HK-2 (cell line): Measurements from ENCODE around the gene MAN1B1.
"Not testable (repeated sequence)": the region's sequence is repeated elsewhere in the genome, so short reads cannot be mapped to it uniquely, and the experiment has no call there.

Experiments used
- DNase-seq: peaks from one replicate; pipeline ENCODE4 v3.0.0-alpha.2; 2018; ENCODE audit not compliant: unreplicated experiment

The MAN1B1 gene

DNA sequence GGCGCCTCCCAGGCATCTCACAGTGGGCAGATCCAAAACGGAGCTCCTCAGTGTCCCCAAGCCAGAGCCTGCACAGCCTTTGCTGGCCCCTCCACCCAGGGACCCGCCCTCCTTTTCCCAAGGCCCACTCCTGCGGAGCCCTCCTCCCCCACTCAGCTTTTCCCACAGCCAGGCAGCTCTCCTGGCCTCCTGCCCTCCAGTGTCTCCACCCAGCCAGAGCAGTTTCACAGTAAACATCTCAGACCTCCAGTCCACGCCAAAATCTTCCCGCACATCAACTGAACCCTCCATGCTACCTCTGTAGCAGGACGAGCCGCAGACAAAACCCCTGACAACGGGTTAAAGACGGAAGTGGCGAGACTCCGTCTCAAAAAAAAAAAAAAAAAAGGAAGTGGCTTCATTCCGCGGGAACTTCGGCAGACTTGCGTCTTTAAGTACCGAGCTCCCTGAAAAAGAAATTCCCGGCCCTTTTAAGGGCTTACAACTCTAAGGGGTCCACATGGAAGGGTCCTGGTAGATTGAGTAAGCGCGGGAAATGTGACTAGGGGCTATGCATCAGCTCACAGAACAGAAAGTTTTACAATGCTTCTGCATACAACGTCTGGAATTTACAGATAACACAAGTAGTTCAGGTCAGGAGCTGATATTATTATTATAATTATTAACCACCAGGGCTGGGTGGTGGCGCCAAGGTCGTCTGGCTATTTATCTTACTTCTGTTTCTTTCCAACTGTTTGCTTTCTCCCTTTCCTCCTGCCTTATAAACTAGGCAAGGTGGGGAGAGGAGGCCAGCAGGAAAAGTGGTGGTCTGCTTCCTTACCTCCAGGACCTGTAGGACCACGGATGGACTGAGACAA, 40.7 kb downstream of the MAN1B1 start:
- no peak for DNase-seq

DNA sequence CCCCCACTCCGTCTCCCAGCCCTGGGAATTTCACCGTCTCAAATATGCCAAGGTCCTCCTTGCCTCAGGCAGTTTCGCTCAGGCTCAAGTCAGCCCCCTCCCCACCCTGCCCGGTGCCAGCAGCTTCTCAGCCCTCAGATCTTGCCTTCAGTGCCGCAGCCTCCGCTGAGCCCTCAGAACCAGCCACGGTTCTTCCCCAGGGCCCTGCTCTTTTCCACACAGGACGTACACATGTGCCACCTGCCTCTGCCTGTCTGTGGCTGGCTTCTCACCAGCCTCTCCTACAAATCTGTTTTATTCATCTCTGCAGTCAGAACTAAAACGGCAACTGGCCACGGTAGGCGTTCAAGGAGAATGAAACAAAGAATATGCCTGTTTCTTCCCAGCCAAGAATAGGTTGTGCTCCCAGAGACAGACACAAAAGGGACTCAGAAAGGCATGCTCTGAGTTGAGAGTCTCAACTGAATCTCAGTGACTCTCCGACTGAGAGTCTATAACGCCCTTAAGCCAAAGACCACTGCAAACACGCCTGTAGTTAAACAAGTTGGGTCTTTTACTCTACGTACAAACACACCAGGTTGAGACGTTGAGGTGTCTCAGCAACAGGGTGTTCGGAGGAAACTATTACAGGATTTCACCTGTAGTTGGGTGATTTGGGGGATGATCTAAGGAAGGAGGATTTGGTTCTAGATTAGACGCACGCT, 41.5 kb downstream of the MAN1B1 start:
- DNase-seq = no peak

DNA sequence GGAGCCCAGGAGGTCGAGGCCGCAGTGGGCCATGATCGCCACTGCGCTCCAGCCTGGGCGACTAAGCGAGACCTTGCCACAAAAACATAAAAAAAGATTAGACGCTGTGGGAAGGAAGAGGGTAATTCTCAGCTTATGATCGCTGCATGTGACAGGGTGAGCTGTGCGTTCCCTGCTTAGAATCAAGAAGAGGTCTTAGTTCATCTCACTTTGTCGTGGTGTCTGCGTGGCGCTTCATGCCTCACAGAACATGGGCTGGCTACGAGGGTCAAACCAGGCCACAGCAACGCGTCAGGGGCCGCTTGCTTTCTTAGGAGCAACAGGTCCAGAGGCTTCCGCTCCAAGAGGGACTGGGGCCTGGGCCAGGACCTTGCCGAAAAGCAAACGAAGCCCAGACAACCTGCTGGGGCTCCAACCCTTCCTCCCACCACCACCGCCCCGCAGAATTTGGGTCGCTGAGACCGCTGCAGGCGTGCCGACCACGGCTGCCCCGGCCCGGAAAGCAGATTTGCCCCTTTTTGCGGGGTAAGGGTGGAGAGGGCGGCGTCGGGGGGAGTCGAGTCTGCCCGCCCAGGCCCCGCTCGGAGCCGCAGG, 42.2 kb downstream of the MAN1B1 start:
- DNase-seq = no peak

DNA sequence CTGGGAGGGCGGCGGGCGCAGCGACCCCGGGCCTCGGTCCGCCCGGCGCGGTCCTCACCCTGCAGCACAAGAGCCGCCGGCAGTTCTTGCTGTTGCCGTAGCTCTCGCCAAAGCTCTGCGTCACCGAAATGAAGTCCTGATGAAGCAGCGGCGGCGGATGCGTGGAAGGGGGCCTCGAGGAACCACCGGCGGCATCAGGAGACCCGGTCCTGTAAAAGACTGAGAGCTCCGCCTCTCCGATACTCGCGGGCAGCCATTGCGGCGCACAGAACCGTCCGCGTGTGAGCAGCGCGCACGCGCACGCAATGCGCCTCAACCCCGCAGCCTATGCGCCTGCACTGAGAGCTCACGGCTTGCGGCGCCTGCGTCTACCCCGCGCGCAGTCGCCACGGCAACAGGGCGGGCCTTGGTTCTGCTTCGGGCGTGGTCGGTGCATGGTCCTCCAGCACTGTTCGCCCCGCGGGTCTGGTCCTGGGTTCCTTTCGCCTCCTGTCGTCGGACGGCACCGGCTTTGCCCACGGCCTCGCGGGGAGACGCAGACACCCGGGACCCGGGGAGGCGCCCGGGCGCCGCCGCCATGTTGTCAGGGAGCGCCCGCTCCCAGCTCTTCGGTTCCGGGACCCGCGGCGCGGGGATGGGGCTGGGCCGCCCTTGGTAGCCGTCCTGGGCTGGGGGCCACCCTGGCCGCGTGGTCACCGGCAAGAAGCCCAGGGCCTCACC, 42.8 kb downstream of the MAN1B1 start:
- DNase-seq = peak; percentile 94

DNA sequence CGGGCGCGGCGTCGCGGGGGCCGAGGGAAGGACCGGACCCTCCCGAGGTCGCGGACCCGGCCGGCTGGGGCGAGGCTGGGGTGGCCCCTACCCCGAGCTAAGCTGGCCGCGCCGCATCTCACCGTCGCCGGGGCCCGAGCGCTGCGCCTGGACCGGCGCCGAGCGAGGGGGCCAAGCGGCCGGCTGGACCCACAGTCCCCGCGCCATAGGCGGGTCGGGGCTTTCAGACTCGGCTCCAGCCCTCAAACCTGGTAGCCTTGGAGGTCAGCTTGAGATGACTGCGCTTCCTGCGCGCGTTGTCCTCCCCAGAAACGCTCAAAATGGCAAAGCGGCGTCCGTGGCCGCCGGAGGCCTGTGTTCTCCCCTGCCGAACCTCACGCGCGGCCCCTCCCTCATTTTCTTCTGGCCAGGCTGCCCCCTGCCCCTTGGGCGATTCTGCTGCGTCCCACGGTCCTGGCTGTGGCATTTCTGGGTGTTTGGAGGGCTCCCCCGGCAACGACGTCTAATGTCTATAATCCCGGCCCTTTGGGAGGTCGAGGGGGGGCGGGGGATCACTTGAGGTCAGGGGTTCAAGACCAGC, 43.5 kb downstream of the MAN1B1 start:
- DNase-seq = peak; percentile 47

DNA sequence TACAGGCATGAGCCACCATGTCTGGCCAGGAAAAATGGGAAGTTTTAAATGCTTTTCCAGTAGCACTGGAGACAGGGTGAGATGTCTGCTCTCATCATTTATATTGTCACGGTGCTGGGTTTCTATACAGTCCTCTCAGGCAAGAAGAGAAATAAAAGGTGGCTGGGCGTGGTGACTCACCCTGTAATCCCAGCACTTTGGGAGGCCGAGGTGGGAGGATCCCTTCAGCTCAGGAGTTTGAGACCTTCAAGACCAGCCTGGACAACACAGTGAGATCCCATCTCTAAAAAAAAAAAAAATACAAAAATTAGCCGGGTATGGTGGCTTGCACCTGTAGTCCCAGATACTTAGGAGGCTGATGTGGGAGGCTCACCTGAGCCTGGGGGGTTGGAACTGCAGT, 47.4 kb downstream of the MAN1B1 start:
- DNase-seq = no peak

DNA sequence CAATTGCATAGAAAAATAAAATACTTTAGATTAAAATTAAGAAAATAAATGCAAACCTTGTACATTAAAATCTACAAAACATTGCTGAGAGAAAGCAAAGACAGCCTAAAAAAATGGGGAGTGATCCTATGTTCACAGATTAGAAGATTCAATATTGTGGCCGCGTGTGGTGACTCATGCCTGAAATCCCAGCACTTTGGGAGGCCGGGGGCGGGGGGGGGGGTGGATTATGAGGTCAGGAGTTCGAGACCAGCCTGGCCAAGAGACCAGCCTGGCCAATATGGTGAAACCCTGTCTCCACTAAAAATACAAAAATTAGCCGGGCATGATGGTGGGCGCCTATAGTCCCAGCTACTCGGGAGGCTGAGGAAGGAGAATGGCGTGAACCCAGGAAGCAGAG, 48.4 kb downstream of the MAN1B1 start:
- DNase-seq = not testable (repeated sequence)

DNA sequence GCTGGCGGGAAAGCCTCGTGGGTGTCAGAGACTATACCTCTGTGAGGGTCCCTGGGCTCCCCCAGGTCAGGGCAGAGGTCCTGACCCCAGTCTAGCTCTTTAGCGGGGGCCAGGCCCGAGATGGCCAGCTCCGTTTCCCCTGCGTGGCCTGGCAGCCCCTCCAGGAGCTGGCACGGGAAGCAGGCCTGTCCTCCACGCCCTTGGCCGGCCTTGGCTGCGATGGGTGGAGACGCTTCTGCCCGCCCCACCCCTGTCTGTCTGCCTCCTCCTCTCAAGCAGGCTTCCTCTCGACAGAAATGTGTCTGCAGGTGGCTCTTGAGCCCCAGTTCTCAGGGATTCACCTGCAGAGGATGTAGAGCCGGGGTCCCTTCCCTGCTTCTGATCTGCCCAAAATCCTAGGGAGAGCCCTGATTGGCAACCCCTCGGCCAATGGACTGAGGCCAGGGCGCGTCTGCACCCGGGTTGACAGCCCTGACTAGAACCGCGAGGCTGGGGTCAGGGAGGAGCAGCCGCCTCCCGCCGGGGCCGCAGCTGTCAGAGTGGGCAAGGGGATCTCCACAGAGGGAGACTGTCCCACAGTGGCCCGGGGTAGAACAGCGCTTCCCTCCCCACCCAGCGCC, 49.6 kb downstream of the MAN1B1 start:
- no peak for DNase-seq

DNA sequence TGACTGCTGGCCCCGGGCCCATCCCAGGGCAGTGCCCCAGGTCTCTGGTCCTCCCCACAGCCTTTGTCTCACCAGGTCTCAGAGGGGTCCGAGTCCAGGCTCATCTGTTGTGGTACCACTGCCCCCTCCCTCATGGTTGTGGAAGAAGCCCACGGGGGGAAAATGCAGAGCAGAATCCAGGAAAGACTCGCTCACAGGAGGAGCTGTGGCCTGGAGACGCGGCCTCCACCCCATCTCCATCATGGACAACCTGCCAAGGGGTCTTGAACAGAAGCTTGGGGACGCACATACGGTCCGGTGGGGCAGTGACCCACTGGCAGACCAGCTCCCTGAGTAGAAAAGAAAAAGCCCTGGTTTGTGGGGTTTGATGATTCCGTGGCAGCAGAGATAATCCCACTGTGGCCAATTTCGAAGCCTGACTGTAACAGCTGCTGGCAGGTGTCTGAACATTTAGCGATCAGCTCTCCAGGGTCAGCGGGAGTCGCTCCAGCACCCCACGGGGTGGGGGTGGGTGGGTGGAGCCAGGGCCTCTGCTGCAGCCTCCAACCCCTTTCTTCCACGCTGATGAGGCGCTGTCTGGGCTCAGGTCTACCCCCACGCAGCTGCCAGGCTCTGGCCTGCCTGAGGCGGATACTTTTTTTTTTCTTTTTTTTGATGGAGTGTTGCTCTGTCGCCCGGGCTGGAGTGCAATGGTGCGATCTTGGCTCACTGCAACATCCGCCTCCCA, 50.3 kb downstream of the MAN1B1 start:
- no peak for DNase-seq

DNA sequence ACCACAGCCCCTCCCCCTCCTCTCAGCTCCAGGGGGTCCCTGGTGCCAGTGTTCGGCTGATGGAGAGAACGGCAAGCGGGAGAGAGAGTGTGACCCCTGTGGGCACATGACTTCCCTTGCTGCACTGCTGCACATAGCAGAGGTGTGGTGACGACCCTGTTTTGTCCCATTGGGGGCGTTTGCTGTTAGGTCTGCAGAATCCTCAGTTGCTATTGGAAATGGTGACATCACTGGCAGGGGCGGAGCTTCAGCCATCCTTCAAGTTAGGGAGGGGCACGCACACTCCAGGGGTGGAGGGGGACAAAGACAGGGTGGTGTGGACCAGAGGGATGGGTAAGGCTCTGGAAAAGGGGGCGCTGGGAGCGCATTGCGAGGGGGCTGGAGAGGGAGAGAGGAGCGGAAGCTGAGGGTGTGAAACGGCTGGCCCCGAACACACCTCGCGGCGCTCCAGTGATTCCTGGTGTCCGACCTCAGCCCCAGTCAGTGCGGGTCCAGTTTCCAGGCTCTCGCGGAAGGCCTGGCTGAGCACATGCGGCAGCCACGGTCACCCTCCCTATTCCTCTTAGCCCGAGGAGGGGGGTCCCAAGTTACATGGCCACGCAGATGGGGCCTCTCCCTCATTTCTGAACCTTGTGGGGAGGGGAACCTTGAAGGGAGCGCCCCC, 51.4 kb downstream of the MAN1B1 start:
- no peak for DNase-seq

DNA sequence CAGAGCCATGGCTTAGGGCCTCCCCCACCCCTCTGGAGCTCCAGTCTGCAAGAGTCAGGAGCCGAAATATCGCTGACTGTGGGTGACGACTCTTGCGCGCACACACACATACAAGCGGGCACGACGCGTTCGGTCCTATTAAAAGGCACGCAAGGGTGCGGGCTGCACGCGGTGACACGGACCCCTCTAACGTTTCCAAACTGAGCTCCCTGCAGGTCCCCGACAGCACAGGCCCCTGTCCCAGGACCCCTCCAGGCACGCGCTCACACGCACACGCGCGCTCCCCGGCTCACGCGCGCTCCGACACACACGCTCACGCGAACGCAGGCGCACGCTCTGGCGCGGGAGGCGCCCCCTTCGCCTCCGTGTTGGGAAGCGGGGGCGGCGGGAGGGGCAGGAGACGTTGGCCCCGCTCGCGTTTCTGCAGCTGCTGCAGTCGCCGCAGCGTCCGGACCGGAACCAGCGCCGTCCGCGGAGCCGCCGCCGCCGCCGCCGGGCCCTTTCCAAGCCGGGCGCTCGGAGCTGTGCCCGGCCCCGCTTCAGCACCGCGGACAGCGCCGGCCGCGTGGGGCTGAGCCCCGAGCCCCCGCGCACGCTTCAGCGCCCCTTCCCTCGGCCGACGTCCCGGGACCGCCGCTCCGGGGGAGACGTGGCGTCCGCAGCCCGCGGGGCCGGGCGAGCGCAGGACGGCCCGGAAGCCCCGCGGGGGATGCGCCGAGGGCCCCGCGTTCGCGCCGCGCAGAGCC, 52.1 kb downstream of the MAN1B1 start, which contains the start of gene GRIN1:
Gene GRIN1, plus strand, starts transcription at position 433 of the 746 bp plus-strand sequence. CDS start 333 bp downstream, outside the sequence.
- DNase-seq = no peak

DNA sequence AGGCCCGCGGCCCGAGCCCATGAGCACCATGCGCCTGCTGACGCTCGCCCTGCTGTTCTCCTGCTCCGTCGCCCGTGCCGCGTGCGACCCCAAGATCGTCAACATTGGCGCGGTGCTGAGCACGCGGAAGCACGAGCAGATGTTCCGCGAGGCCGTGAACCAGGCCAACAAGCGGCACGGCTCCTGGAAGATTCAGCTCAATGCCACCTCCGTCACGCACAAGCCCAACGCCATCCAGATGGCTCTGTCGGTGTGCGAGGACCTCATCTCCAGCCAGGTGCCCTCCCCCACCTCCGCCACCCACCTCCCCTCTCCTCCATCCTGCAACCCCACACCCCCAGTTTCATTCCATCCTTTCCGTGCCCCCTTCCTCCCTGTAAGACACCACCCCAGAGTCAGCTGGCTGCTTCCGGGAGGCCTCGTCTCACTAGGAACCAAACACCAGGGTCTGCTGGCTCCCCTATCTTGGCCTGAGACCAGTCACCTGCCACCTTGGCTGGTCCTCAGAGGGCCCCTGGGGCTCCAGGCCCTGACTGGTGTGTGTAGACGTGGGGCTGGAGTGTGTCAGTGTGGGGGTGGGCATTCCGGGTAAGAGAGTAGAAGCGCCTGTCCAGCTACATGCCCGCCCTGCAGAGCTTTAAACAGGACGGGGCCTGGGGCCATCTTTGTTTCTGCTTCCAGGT, 52.8 kb downstream of the MAN1B1 start:
- no peak for DNase-seq

DNA sequence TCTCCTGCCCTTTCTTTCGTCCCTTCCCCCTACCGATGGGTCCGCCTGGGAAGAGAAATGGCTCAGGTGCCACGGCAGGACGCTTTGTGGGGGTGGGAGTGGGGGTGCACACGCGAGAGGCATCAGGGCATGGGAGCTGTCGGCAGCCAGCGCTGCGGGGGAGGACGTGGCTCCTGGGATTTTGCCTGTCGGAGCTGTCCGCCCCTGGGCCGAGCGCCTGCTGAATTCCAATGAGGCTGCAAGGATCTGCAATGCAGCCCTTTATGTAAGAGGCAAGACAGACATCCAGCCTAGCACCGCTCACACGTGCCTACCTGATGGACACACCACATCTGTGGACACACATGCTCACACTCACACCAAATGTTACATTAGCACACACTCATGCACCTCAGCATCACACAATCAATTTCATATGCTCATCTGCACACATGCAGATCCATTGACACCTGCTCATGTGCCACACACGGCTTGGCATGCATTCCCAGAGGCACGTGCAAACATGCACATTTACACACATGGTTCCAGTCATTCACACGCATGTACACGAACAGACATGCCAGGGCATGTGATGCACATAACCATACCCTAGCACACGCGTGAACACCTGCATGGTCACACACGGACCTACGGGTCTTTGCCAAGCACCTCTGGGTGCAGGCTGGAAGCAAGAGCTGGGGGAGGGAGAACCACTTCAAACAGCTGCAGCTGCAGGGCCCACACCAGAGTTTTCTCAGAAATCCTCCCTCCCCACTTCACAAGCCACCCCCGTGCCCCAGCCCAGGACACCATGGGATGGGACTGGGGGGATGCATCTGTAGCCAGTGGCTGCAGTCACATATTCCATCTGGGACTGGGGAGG, 53.6 kb downstream of the MAN1B1 start:
- no peak for DNase-seq

DNA sequence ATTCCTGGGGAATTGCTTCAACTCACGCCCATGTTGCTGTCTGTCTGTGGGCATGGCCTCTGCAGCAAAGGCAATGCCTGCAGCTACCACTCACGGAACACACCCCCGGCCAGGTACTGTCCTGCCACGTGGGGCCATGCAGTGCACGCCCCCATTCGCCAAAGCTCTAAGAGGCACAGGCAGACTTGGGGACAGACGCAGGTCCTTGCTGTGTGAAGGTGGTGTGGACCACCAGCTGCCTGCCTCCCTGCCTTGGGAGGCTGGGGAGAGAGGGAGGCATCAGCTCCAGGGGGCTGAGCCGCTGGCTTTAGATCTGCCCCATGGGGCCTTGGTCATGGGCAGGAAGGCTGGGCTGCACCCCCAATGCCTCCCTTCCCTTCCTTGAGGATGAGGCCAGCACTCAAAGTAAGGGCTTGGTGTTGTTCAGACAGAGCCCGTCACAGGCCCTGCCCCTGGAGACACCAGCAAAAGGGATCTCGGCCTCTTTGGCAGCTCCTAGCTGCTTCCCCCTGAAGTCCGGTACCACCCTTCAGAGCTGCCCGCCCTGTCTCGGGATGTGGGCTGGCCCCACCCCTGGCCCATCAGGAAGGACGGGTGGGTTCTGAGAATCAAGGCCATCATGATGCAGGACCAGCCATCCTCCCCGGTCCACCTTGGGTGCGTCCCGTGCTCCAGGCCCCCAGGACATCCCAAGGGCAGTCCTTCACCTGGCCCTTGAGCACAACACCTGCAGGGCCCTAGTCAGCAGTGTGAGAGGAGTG, 54.4 kb downstream of the MAN1B1 start:
- DNase-seq = no peak

DNA sequence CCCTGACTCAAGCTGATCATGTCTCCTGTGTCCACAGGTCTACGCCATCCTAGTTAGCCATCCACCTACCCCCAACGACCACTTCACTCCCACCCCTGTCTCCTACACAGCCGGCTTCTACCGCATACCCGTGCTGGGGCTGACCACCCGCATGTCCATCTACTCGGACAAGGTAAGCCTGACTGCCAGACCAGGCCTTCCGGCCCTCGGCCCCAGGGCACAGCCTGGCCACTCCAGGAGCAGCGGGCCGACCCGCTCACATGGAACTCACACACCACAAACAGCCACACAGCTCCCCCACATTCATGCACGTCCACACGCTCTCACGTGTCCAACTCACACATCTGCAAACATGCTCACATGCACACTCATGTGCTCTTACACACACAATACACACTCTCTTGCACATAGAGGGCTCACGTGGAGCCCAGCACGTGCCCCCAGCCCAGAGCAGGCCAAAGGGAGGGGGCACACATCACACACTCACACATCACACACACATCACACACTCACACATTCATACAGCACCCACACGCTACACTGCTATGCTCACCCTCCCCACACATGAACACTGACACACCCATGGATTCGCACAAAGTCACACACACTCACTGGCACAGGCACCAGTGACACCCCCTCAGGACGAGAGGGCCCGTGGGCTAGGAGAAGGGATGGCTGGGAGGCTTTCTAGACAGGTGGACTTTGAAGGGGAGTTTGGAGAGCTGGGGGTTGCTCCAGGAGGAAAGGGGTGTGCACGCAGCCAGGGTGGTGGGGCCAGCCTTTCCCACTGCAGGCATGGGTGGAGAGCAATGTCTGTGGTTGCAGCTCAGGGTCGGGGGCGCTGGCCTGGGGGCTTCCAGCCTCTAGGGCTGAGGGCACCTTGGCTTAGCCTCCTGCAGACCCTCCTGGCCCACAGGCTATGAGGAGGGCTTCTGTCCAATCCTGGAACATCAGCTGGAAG, 55.5 kb downstream of the MAN1B1 start:
- DNase-seq = no peak

DNA sequence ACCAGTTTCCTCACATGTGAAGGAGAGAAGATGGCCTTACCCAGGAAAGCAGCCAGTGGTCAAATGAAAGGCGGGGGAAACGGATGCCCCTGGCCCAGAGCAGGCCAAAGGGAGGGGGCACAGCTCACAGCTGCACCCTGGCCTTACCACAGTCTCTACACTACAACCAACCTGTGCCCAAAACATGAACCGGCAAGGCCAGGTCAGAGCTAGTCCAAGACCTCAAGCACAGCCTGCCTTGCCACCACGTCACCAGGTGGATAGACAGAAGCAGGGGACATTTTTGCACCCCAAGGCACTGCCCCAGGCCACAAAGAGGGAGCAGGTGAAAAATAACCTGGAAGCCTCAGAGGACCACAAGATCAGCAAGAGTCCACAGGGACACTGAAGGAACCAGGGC, 56.7 kb downstream of the MAN1B1 start:
- DNase-seq = no peak
